Stimulated activated CD8-positive, alpha-beta memory T cell treated with anti-CD3 and anti-CD28 coated beads, Interleukin-7, amount 100 ng/mL, for 24 hours (primary cell): ENCODE data around the gene MPI.

ENCODE experiments used
- DNase-seq: peaks from one replicate; pipeline ENCODE4 v3.0.0-alpha.2; 2020; ENCODE audit warnings: low read depth

MPI gene, protein sequence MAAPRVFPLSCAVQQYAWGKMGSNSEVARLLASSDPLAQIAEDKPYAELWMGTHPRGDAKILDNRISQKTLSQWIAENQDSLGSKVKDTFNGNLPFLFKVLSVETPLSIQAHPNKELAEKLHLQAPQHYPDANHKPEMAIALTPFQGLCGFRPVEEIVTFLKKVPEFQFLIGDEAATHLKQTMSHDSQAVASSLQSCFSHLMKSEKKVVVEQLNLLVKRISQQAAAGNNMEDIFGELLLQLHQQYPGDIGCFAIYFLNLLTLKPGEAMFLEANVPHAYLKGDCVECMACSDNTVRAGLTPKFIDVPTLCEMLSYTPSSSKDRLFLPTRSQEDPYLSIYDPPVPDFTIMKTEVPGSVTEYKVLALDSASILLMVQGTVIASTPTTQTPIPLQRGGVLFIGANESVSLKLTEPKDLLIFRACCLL

DNA sequence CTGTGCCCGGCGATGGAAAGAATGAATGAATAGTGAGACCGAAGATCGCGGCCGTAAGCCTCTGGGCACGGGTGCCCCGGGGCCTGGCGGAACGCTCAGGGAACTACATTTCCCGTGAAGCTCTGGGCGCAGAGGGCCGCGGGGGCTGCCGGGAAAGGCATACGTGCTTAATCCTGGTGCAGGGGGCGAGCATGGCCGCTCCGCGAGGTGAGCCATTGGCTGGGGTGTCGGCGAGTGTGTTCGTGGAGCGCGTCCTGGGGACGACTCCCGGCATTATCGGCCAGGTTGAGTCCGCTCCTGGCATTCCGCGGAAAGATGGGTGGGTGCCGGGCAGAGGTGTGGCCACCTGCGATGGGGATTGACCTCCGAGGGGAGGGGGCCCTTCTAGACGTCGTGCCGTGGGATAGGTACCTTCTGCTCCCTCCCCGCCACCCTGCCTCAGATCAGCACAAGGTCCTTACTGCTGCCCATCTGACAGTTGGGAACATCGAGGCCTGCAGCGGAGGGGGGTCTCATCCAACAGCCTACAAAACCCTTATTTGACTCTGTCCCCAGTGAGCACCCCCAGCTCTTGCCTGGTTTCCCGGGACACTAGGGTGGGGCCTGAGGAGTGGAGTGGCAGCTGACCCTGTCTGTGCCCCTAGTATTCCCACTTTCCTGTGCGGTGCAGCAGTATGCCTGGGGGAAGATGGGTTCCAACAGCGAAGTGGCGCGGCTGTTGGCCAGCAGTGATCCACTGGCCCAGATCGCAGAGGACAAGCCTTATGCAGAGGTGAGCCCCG, at the start of gene MPI:
MPI (plus strand) TSS at position 160 of the 782 bp plus-strand sequence; CDS start at position 192, 32 bp downstream.
- peak; percentile 69 for DNase-seq

DNA sequence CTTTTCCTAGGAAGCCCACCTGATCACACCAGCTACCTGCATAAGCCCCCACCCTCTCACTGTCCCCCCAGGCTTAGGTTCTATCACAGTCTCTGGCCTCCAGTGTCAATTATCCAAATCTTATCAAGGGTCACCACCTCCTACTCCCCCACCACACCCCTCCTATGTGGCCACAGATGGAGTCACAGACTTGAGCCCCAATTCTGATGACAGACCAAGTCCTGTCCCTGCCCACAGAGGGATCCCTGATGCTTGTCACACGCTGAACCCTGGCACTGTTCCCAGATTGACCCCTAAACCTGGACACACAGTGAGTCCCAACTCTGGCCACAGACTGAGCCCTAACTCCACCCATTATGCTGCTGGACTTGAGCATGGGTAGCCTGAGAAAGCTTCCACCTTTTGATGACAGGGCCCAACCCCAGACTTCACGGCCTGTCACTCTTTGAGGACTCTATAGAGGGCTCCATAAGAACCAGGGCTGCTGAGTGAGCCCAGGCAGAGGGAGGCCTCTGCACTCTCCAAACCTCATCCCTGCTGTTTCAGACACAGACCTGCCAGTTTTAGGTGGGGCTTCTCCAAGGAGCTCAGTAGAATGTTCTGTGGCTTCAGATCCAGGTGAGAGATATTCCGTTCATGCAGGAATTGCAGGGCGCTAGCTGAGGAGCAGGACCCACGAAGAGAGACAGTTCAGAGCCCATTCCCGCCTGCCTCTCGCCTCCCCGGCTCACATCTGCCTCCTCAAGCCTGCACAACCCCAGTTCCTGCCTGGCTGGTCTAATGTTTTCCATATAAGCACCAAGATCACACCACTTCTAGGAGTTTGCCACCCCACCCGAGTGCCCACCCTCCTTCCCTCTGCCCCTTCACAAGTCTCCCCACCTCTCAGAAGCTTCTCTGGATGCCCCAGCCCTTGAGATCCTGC, 48.7 kb upstream of the MPI start:
- no peak for DNase-seq

DNA sequence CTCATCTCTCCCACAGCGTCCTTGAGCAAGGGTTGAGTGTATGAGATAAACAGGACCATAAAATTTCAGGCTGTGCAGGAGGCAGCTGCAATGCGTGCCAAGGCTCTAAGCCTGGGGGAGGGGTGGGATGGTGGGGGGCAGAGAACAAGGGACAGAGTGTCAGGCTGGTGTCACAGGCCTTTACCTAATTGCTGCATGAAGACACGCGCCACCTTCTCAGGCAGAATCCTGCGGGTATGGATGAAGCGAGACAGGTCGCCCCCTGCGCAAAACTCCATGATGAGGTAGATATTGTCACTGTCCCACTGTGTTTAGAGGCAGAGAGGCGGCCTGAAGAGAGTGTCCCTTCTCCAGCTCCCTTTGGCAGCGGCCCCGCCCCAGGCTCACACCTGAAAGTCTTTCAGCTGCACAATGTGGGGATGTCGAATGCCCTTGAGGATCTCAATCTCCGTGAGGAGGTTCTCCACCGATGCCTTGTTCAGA, 47.9 kb upstream of the MPI start:
- no peak for DNase-seq

DNA sequence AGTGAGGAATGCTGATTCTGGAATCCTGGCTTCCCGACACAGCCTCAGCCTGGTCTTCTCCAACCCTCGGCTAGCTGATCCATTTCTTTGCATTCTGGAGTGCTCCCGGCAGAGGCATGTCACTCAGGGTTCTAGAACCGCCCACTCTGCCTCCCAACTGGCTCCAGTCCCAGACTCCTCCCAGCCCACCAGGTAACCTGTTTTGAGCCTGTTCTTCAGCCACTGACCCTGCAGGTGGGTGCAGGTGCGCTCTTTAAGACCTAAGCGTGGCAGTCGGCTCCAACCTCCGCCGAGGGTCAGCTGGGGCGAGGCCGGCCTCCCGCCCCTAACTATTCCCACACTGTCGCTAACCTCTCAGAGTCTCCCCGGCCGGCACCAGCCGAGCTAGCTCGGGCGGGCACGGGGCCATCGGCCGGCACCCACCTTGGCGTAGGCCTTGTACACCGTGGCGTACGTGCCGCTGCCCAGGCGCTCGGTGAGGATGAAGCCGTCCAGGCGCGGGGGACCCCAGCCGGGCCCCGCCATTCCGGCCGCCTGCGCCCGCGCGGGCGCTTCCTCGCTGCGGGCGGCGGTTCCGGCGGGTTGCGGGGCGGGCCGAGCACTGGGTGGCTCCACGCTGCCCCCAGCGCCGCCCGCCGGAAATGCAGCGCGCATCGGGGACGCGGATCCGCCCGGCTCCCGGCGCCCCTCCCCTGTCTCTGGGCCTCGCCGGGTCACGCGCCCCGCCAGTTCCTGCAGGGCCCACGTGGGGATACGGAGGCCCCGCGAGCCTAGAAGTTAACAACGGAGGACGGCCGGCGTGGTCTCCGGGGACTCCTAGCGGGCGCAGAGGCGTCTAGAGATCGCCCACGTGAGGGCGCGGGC, 47.0 kb upstream of the MPI start, which contains the start of gene ULK3:
ULK3 (minus strand) TSS at position 576 of the 864 bp plus-strand sequence; CDS start at position 525, 51 bp downstream.
- peak; percentile 82 for DNase-seq

DNA sequence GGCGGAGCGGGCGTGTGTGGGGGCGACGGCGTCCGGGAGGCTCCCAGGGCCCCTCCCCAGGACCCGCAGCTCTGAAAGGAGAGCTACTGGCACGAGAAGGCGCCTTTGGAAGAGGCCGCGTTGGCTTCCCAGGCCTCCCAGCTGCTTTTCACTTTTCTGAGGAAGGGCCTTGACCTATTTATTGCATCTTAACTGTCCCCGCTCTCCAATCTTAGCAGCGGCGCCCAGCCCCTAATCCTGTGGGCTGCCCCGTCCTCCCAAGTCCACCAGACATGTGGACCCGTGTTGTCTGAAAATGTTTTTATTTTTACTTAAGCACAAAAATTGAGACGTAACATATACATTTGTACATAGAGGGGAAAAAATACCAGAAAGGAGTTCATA, 46.4 kb upstream of the MPI start:
- no peak for DNase-seq

DNA sequence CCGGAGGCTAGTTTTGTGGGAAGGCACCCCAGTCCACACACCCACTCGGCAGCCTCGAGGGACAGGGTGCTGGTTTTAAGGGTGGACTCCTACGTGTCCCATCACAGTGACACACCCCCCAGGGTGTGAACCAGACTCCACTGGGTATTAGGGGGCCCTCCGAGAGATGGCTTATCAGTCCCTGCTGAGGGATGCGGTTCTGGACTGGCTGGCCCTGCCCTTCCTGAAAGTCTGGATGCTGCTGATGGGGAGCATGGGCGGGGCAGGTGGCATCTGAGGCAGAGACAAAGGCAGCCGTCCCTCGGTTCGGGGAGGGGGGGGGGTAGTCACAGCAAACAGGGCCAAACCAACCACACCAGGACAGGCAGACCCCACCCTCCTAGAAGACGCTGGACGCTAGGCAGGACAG, 45.9 kb upstream of the MPI start:
- no peak for DNase-seq

DNA sequence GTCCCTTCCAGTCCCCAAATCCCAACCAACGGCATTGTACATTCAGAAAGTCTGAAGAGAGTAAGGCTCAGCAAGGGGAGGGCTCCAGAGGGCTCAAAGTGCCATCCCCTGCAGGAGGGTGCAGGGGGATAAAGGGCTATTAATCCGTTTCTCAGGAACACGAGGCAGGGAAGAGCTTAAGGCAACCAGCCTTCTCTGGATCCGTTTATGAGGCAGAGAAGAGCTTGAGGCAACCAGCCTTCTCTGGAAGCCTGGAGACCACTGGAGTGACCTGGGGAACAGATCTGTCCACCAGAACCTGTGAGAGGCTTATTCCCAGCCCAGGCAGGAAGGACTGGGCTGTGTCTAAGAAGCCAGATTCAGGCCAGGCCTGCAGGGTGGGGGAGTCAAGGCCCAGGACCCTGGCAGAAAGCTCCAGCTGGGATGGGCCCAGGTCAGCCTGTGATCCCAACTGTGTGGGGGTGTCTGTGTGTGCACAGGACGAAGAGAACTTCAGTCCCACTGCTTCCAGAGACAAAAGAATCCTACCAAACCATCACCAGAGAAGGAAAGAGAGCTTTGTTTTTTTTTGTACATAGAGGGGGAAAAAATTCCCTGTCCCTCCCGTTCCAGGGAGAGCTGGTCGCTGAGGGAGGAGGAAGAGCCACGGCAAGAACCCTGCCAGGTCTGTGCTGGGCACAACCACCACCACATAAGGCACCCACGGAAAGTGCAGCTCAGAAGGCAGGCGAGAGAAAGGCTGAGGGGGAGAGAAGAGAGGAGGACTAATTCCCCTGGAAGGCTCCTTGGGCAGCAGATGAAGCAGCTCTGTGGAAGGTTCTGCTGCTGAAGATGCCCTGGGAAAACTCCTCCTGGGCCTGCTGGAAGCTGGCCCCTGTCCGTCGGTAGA, 45.3 kb upstream of the MPI start:
- no peak for DNase-seq

DNA sequence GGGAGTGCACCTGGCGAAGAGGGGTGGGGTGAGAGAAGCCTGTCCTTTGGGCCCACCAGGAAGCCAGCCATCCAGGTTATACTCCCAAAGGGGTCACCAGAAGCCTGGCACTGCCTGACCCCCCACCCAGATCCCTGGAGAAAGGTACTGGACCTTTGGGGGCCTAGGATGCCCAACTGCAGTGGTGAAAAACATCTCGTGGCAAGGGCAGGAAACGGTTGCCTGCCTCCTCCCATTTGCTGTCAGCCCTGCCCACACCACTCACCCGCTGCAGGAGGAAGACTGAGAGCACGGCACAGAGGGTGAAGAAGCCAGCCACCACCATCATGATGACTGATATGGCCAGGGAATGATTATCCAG, 44.7 kb upstream of the MPI start:
- peak; percentile 24 for DNase-seq

DNA sequence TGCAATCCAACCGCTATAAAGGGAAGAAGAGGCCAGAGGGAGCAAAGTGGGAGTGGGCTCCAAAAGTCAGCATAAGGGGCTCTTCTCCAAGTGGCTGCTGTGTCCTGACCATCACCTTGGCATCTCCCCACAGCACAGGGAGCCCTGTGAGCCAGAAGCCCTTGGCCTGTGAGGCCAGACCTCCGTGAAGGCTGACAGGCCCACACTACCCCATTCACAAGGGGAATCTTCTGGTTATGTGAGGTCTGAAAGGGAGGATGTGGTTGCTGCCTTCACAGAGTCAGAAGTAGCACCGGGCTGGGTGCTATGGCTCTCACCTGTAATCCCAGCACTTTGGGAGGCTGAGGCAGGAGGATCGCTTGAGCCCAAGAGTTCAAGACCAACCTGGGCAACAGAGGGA, 44.3 kb upstream of the MPI start:
- no peak for DNase-seq

DNA sequence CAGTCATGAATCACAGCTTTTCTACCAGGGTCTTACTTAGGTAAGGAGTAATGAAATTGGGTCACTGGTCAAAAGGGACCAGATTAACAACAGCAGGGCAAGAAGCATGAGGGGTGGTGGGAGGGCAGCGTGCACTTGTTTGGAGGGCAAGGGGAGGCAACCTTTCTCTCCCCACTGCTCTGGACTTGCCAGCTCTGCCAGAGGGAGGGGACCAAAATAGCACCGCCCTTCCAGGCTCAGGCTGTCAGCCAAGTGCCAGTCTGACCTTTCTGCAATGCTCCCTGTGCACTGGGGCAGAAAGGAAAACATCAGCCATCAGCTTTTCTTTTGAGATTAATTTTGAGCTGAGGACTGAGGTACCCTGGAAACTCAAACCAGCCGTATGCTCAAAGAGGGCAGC, 42.4 kb upstream of the MPI start:
- DNase-seq = no peak

DNA sequence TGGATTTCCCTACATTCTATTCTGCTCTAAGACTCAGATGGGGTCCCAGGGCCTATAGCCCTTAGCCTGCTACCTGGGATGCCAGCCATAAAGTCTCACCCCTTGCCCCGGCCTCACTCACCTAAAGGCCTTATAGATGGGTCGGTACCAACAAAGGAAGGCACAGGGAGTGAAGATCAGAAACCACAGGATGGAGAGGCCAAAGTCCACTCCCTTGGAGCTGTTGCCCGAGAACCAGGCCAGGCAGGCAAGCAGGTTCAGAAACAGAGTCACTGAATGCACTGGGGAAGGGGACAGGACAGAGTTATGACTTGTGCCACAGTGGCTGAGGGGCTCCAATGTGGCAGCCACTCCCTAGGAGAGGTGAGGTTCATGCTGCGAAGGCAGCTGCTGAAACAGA, 39.4 kb upstream of the MPI start:
- DNase-seq = no peak

DNA sequence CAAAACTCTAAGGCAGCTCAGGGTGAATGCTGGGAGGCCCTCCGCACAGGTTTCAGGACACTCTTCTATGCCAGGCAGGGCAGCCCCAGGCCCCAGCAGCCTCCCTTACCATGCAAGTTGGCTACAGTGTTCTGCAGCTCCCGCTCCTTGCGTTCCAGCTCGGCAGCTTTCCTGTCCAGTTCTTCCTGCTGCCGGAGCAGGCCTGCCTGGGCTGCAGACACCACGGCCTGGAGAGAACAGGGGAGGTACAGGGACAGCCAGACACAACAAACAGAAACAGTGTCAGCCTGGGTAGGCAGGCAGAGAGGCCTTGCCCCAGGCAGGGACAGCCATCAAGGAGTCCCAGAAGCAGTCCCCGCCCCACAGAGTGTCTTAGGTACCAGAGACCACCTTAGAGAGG, 37.9 kb upstream of the MPI start:
- no peak for DNase-seq

DNA sequence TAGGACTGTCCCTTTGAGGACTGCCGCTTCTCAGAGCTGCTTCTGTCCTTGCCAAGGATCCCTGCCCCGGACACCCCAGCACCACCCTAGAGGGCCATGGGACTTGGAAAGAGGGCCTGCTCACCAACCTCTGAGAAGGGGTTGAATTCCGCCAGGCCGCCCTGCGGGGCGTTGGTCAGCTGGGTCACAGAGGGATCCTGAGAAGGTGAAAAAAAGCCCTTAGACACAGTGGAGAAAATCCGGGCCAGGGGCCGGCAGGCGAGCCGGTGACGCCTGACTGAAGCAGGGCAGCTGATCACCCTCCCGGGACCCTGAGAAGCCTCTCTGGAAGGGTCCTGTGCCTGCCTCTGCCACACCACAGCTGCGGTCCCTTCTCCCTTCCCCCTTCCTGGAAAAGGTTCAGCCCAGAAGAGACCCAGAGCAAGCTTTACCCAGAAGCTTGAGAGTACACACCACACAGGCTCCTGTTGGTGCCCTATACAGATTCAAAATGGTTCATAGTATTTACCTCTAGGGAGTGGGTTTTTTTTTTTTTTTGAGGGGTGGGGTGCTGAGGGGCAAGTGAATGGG, 35.3 kb upstream of the MPI start:
- DNase-seq = no peak

DNA sequence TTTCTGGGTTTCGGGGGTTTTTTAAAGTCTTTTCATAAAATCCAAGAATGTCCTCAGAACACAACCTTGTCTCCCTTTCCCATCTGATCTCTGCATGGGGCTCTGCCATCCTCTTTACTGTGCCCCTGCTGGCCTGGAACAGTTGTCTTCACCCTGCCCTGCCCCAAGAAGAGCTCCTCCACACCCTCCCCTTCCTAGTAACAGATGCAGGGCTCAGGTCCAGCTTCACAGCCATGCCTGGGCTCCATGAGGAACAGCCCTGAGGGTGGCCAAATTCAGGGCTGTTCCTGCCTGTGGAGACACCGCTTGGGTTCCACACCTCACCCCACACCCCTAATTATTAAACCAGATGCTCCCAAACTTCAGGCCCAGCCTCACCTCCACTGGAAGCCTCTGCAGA, 34.0 kb upstream of the MPI start:
- DNase-seq = no peak

DNA sequence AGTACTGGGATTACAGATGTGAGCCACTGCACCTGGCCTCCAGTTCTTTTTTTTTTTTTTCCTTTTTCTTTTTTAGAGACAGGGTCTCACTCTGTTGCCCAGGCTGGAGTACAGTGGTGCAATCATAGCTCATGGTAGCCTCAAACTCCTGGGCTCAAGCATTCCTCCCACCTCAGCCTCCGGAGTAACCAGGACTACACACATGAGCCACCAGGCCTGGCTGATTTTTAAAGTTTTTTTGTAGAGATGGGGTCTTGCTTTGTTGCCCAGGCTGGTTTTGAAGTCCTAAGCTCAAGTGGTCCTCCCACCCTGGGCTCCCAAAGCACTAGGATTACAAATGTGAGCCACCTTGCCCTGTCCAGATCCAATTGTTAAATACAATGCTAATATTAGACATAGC, 33.3 kb upstream of the MPI start:
- no peak for DNase-seq

DNA sequence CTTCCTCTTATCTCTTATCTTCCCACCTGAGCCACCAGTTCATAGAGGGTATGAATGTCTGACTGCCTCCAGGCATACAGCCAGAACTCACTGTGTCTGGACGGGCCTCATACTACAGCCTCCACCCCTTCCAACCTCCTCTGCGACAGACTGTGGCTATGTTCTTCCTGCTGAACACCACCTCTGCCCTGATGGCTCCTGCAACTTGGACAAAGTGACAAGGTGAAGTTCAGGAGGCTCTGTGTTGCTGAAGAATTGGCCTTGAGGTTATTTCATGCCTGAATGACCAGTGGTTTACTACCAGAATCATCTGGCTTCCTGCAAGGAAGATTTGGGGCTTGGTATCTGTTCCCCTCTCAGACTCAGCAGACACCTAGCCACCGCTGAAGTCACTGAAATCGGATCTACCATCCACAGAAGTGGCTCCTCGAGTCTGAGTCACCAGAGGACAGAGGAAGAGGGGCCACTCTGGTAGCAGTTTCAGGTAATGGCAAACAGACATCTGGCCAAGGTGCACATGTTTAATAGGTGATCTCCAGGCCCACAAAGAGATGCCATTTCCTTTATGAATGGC, 32.7 kb upstream of the MPI start:
- DNase-seq = no peak

DNA sequence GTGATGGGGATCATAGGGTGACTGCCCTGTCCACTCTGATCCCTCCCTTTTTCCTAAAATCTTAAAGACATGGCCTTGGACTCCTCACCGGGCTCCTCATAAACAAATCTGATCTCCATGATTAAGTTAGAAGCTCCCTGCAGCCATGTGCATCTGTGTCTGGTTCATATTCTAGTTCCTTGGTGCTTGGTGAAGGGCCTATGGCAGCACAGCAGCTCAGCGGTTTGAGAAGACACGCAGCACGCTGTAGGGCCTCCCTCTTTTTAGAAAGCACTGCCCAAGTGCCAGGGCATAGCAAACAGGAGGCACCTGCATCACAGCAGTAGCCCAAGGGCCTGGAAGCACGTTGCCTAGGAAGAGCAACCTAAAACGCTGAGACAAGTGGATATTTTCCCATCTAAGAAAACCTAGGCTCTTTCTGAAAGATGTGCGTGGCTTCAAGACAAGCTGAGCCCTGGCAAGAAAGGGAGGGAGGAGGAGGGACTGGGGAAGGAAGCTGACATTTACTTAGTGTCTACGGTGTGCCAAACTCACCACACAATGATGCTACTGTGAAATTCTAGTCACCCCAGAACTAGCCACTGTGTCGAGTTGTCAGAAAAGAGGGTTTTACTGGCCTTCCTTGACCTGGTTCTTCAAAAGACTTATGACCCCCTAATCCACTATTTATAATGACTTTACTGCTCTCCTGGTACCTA, 32.0 kb upstream of the MPI start:
- no peak for DNase-seq

DNA sequence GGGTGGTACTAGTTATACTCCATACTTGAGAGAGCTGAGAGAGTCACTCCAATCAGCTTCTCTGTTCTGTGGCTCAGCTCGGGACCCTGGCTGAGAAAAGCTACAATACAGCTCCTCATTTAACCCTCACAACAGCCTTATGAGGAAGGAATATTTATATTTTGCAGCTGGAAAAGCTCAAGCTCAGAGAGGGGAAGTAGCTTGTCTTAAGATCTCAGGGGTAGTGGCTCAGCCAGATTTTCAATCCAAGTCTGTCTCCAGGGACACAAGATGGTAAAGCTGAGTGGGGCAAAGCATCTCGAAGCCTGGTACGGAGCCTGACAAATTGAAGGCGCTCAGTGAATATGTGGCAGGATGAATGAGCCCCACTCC, 31.5 kb upstream of the MPI start:
- no peak for DNase-seq
